GM21447 (cell line): ENCODE data around the gene RPS19BP1.

Source experiments
- ATAC-seq: cut with Tn5 transposase; IDR thresholded peaks from one replicate; pipeline ENCODE4 v1.9.1; 2021; ENCODE audit not compliant: unreplicated experiment

Gene RPS19BP1

GRCh38 chr22:39559456-39560105, 27.0 kb upstream of the RPS19BP1 start:
- no peak for ATAC-seq

GRCh38 chr22:39558950-39559349, 26.4 kb upstream of the RPS19BP1 start:
- no peak for ATAC-seq

GRCh38 chr22:39558254-39558727, 25.7 kb upstream of the RPS19BP1 start:
- no peak for ATAC-seq

GRCh38 chr22:39556970-39557841, 24.7 kb upstream of the RPS19BP1 start:
- ATAC-seq: no peak

- ATAC-seq: no peak
Observed at GRCh38 chr22:39554151-39554550, 21.6 kb upstream of the RPS19BP1 start.

GRCh38 chr22:39553429-39553828, 20.9 kb upstream of the RPS19BP1 start:
- no peak for ATAC-seq

DNA sequence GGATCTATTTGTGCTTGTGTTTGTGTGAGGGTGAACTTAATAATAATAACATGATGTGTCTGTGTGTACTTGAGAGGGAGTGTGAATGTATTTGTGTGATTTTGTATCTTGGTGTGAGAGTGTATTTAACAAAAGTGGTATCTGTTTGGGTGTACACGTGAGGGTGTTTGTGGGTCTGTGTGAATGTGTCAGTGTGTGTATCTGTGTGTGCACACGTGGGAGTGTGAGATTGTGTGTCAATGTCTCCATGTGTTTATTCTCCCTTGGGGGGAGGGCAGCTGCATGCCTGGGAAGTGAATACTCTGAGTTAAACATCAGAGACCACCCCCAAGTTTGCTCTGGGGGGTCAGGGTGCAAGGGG, 15.0 kb upstream of the RPS19BP1 start:
- ATAC-seq: no peak

DNA sequence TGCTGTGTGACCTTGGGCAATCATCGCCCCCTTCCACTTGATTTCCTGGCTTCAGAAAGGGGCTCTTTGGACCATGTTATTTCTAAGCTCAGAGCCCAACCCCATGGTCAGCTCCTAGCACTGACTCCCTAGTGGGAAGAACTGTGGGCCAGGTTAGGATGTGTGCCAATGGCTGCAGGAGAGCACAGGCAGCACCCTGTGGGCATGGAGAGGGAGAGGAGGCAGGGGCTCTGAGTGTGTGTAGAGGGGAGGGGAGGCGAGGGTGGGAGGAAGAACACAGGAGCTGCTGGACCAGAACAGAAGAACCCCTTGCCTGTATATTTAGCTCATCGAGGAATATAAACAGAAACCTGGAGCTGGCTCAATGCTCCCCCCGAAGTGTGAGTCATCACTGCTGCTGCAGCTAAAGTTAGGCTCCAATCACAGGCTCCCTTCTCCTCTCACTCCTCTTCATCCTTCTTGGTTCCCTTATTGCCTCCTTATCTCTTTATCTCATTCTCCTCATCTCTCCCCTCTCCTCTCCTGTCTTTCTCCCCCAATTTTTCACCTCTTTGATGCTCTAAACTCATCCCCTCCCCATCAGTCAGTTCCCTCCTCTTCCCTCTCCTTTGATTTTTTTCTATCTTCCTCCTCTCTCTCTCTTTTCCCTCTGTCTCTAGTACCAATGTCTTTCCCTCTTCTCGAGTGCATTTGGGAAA, 14.5 kb upstream of the RPS19BP1 start:
- ATAC-seq: no peak

GRCh38 chr22:39545386-39546365, 13.1 kb upstream of the RPS19BP1 start:
- ATAC-seq: no peak

DNA sequence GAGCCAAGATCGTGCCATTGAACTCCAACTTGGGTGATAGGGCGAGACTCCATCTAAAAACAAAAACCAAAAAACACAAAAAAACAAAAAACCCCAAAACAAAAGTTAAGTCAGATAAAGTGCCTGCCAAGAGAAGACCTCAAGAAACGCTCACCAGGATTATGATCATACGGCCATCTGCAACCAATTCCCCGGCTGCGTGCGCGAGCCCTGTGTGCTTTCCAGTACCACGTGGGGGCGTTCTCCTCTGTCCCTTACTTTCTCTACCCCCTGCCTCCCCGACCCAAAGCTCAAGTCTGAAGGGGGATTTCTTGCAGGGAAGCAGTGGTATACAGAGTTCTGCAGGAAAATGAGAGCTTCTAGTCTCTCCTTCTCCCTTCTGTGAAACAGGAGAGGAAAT, 10.5 kb upstream of the RPS19BP1 start:
- no peak for ATAC-seq

GRCh38 chr22:39537975-39538374, 5.4 kb upstream of the RPS19BP1 start:
- no peak for ATAC-seq

- no peak for ATAC-seq
Observed at GRCh38 chr22:39536711-39537110, 4.2 kb upstream of the RPS19BP1 start.

- ATAC-seq: no peak
Observed at GRCh38 chr22:39535831-39536449, 3.4 kb upstream of the RPS19BP1 start.

DNA sequence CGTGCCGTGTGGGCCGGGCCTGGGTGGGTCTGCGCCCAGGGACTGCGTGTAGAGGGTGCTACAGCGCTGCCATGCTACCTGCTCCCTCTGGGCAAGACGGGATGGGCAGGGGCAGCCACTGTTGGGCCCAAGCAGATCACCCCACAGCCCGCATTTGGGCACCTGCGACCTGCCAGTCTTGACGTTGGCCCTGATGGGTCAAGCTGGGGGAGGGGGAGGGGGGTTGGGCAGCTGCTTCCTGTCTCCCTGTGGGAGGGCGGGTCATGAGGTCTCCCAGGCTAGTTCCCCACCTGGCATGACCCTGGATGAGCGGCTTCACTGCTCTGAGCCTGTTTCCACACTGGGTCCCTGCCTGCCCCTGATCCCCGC, 2.8 kb upstream of the RPS19BP1 start:
- no peak for ATAC-seq

GRCh38 chr22:39534591-39535356, 2.2 kb upstream of the RPS19BP1 start:
- ATAC-seq: no peak

DNA sequence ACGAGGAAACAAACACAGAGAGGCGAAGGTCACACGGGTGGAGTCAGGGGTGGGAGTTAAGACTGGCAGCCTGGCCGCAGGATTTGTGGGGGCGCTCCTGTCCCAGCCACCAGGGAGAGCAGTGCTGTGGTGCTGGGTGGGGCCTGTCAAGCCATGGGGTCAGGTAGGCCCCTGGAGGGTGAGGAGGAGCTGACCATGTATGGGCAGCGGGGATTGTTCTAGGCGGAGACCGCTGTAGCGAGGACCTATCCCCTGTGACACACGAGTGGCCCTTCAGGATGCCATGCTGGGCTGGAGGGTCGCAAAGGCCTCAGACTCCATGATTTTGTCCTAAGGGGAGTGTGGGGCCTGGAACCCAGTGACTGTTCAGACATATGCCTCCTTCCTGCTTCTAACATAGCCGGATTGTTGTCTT, 1.6 kb upstream of the RPS19BP1 start:
- ATAC-seq: no peak

DNA sequence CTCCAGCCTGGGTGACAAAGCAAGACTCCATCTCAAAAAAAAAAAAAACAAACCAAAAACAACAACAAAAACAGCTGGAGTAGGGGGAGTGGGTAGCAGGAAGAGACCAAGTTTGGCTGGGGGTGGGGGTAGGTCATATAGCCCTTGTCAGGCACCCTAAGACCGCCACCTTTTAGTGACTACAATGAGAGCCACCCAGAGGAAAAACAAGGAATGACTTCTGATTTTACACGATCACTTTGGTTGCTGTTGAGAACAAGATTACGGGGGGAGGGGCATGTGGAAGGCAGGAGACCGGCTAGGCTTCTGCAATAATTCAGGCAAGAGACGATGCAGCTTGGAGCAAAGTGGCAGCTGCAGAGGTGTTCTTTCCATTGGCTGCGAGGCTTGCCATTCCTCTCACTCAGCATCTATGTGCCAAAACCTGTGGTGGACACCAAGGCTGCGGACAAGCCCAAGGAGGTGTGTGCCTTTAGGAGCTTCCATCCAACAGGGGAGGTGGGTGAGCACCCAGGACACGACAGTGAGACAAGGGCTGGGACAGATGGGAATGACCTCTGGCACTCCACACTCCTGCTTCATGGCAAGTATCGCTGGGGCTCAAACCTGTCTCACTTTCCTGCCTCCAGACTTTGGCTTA, 1.7 kb downstream of the RPS19BP1 start:
- ATAC-seq: no peak

DNA sequence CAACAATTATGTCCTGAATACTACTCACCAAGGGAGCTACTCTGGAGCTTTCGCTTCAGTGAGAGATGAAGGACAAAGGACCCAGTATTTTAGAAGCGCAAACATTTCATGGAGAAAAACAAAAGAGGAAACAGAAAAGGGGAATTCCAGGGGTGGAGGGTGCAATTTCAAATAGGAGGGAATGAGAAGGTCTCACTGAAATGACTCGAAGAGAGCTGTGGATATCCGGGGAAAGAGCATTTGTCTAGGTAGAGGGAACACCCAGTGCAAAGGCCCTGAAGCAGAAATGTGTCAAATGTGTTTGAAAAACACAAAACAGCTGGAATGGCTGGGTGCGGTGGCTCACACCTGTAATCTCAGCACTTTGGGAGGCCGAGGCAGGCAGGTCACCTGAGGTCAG, 2.4 kb downstream of the RPS19BP1 start:
- ATAC-seq: no peak

DNA sequence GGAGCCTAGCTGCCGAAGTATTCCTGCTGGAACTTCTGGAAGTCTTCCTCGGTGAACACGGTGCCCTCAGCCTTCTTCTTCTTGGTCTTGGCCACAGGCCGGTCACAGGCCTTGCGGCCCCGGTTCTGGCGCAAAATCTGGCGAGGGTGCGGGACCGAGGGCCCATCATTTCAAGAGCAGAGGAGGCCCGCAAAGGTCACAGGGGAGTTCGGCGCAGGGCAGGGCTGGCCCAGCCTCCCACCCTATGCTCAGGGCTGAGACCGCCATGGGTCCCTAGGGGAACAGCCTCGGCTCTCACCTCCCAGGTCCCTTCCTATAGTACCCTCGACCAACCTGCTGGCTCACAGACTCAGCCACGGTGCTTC, 3.1 kb downstream of the RPS19BP1 start:
- no peak for ATAC-seq
